ENCODE results near the gene SLC7A10.
"Not testable (repeated sequence)": the region's sequence is repeated elsewhere in the genome, so short reads cannot be mapped to it uniquely, and the experiment has no call there.

SLC7A10 gene

DNA sequence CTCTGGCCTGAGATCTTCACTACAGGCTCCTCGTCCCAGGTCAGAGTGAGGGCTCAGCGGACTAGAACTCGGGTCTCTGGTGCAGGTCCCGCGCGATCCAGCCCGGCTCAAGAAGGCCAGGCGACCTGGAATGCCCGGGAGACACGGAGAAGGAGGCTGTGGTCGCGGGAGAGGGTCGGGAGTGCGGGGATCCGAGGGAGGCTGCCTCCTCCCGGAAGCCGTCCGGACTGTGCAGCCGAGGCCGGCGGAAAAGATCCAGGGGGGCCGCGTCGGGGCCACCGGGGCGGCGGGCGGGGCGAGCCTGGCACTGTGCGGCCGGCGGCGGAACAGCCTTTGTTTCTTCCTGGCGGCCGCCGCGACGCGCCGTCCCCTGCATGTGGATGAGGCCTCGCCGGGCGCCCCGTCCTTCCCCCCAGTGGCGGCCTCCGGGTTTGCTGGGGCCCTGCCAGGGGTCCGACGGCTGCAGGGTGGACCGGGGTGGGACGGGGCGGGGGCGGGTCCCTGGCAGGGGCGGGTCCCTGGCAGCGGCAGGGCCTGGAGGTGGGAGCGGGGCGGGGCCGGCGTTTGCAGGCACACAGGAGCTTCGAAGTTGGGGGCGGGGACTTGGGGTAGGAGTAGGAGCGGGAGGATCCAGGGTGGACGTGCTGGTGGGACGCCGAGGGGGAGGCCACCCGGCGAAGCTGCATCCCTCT, 1.0 kb upstream of the SLC7A10 start:
- Histone ChIP-seq H3K9me3 (peaks cover 15% of the 10 kb centered on the region), H3K4me1 (no peaks in the 10 kb centered on the region), H3K36me3 (replicated peaks) (no peaks in the 10 kb centered on the region), H3K4me3 (no peak overlapping the region), H3K27me3 (ENCODE audit: low read depth) (peaks cover 17% of the 10 kb centered on the region)
- DNase-seq (ENCODE audit: low spot score in 2 of 2): no peak
- in situ Hi-C loops (cut with MboI; ENCODE audit: low sequenced_read_pairs): no loop called here

DNA sequence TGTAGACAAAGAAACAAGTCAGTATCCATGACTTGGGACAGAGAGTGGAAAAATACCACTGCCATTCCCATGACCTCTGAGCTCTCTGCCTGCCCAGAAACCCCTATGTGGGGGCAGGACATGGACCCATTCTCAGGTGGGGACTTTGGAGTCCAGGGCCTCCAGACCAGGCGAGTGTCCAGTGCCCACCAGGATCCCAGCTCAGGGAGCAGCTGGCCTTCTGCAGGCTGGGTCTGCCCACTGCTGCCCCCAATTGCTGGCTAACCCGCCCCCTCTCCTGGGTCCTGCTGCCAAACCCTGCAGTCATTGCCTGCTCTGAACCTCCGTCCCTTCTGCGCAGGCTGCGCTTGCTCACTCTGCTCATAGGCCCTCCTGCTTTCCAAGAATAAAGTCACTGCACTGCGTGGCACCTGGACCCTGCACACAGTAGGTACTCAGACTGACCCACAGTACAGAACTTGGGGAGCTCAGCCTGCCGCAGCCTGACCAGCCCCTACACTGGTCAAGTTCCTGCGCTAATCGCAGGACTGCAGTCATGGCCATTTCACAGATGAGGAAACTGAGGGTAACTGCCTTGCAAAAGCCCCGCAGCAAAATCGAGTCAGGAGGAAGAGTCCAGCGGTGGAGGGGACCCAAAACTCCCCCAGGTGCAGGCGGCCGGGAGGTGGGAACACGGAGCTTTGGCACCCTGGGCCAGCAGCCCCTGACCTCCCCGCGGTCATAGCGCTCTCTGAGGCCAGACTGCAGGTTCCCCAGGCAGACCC, 774 bp downstream of the SLC7A10 start:
- DNase-seq (ENCODE audit: low spot score in 2 of 2): no peak
- peaks cover 31% of the 10 kb centered on the region for H3K27me3 ChIP-seq (ENCODE audit: low read depth)
- in situ Hi-C loops (cut with MboI; ENCODE audit: low sequenced_read_pairs): no loop called here
- peak overlapping the region; percentile 22 for H3K4me3 ChIP-seq
- peaks cover 15% of the 10 kb centered on the region for H3K9me3 ChIP-seq
- no peaks in the 10 kb centered on the region for H3K36me3 ChIP-seq (replicated peaks)
- no peaks in the 10 kb centered on the region for H3K4me1 ChIP-seq

DNA sequence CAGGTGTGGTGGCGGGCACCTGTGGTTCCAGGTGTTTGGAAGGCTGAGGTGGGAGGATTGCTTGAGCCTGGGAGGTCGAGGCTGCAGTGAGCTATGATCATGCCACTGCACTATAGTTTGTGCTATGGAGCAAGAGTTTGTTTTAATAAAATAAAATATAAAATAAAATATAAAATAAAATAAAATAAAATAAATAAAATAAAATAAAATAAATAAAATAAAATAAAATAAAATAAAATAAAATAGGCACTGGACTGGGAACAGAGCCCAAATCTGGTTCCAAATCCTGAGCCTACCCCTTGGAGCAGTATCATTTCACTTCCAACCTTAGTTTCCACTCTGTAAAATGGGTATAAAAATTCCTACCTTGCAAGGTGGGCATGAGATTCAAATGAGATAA, 3.4 kb downstream of the SLC7A10 start:
- H3K4me1 ChIP-seq; H3K4me3 ChIP-seq; H3K36me3 ChIP-seq (replicated peaks); DNase-seq (ENCODE audit: low spot score in 2 of 2); in situ Hi-C loops (cut with MboI; ENCODE audit: low sequenced_read_pairs); H3K9me3 ChIP-seq: not testable (repeated sequence)
- peaks cover 31% of the 10 kb centered on the region for H3K27me3 ChIP-seq (ENCODE audit: low read depth)

DNA sequence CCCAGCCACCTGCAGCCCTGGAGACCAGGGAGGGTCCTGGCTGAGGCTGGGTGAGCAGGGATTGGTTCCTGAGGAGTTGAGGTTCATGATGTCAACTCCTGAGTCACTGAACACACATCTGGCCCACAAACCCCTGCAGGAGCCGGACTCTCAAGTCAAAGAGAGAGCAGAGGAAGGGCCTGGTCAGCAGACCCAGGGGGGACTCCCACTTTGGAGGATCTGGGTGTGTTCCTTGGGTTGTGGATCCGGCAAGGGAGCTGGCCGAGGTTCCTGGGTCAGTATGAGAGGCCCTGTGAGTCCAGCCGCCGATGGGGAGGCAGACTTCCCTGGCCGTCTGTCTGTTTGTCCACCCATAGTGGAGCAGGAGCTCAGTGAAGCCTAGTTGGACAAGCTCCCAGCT, 4.0 kb downstream of the SLC7A10 start:
- Histone ChIP-seq H3K9me3 (no peaks in the 10 kb centered on the region), H3K4me1 (no peaks in the 10 kb centered on the region), H3K4me3 (no peak overlapping the region), H3K36me3 (replicated peaks) (no peaks in the 10 kb centered on the region), H3K27me3 (ENCODE audit: low read depth) (peaks cover 30% of the 10 kb centered on the region)
- DNase-seq (ENCODE audit: low spot score in 2 of 2): no peak
- in situ Hi-C loops (cut with MboI; ENCODE audit: low sequenced_read_pairs): no loop called here

- in situ Hi-C loops (cut with MboI; ENCODE audit: low sequenced_read_pairs): no loop called here
- Histone ChIP-seq H3K36me3 (replicated peaks) (no peaks in the 10 kb centered on the region), H3K27me3 (ENCODE audit: low read depth) (peaks cover 25% of the 10 kb centered on the region), H3K4me1 (no peaks in the 10 kb centered on the region), H3K4me3 (no peak overlapping the region), H3K9me3 (no peaks in the 10 kb centered on the region)
- DNase-seq (ENCODE audit: low spot score in 2 of 2): no peak
Measured at GRCh38 chr19:33220735-33221134, 4.9 kb downstream of the SLC7A10 start.

DNA sequence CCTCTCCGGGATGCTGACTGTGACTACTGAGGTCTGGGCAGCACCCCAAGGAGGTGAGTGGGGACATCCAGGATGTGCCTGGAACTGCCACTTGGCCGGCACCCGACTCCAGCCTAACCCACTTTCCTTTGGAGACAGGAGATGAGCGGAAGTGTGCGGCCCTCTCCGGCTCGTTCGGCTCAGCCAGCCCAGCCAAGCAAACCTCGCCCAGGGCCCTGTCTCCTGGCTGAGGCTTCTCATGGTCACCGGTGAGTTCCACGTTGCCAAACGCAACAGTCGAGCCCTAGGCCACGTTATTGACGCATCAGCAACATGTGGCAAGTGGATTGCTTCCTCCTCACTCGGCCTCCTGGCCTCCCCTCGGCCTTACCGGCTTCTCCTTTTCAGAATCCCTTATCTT, 5.5 kb downstream of the SLC7A10 start:
- Histone ChIP-seq H3K4me3 (no peak overlapping the region), H3K27me3 (ENCODE audit: low read depth) (peaks cover 21% of the 10 kb centered on the region), H3K9me3 (no peaks in the 10 kb centered on the region), H3K36me3 (replicated peaks) (no peaks in the 10 kb centered on the region), H3K4me1 (no peaks in the 10 kb centered on the region)
- in situ Hi-C loops (cut with MboI; ENCODE audit: low sequenced_read_pairs): no loop called here
- DNase-seq (ENCODE audit: low spot score in 2 of 2): no peak

GRCh38 chr19:33219261-33219815, 6.3 kb downstream of the SLC7A10 start:
- Histone ChIP-seq H3K4me3 (no peak overlapping the region), H3K4me1 (no peaks in the 10 kb centered on the region), H3K9me3 (no peaks in the 10 kb centered on the region), H3K27me3 (ENCODE audit: low read depth) (peaks cover 13% of the 10 kb centered on the region), H3K36me3 (replicated peaks) (no peaks in the 10 kb centered on the region)
- in situ Hi-C loops (cut with MboI; ENCODE audit: low sequenced_read_pairs): no loop called here
- no peak for DNase-seq (ENCODE audit: low spot score in 2 of 2)

DNA sequence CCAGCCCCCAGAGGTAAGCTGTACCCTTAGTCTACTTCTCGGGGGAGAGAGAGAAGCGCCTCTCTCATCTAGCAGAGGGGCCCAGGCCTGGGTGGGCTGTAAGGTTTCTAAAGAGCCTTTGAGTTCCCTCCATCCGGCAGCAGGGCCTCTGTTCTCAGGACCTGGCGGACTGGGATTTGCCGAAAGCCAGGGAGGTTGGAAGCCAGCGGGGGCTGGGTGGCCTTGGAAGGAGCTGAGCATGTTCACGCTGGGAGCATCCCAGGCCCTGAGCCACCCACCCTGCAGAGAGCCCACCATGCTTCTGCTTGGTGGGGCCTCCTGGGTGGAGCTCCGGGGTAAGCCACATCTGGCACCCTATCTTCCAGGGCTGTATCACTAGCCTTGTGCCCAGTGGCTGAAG, 7.8 kb downstream of the SLC7A10 start:
- peaks cover 13% of the 10 kb centered on the region for H3K27me3 ChIP-seq (ENCODE audit: low read depth)
- no peaks in the 10 kb centered on the region for H3K4me1 ChIP-seq
- in situ Hi-C loops (cut with MboI; ENCODE audit: low sequenced_read_pairs): no loop called here
- no peak overlapping the region for H3K4me3 ChIP-seq
- H3K9me3 ChIP-seq: no peaks in the 10 kb centered on the region
- no peaks in the 10 kb centered on the region for H3K36me3 ChIP-seq (replicated peaks)
- no peak for DNase-seq (ENCODE audit: low spot score in 2 of 2)

DNA sequence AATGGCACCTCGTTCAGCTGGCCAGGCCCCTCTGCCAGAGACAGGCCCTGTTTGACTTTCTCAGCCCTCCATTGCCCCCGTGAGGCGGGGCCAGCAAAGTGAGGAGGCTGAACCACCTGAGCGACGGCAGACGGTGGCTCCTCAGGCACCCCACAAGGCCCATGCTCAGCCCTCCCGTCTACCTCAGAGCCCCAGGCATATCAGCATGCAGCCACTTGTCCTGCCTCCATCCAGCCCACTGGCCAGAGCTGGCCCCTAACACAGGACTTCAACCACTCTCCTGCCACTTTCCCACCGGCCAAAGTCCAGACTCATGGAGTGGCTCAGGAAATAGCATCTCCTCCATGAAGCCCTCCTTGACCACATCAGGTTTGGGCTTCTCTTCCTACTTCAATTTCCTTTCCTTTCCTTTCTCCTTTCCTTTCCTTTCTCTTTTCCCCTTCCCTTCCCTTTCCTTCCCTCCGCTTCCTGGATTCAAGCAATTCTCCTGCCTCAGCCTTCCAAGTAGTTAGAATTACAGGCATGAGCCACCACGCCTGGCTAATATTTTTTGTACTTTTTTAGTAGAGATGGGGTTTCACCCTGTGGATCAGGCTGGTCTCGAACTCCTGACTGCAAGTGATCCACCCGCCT, 9.3 kb downstream of the SLC7A10 start:
- Histone ChIP-seq H3K27me3 (ENCODE audit: low read depth) (peaks cover 11% of the 10 kb centered on the region), H3K9me3 (no peaks in the 10 kb centered on the region), H3K36me3 (replicated peaks) (no peaks in the 10 kb centered on the region), H3K4me3 (no peak overlapping the region), H3K4me1 (no peaks in the 10 kb centered on the region)
- no peak for DNase-seq (ENCODE audit: low spot score in 2 of 2)
- in situ Hi-C loops (cut with MboI; ENCODE audit: low sequenced_read_pairs): no loop called here

DNA sequence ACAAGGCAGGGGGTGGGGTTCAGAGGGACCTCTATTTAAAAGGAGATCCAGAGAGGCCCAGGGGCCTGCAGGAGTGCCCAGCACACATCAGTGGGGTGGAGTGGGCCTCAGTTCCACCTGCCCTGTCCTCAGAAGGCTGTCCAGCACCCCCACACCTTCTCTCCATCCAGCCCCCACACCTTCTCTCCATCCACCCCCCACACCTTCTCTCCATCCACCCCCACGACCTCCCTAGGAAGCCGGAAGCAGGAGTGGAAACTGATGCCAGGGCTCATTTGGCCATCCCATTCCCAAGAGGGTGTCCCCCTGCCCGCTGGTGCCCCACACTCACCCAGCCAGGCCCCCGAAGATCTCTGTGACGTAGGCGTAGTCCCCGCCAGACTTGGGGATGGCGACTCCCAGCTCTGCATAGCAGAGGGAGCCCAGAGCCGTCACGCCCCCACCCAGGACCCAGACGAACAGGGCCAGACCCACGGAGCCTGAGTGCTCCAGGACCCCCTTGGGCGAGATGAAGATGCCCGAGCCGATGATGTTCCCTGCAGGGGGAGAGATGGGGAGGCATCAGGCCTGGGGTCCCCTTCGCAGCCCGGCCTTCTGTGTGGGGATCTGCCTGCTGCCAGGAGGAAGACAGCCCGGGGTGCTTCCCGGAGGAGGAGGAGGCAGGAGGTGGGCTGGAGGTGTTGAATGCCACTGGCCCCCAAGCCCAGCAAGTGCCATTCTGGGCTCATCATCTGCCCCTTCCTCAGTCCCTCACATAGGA, 10.0 kb downstream of the SLC7A10 start:
- no peak overlapping the region for H3K4me3 ChIP-seq
- H3K27me3 ChIP-seq (ENCODE audit: low read depth): peaks cover 4% of the 10 kb centered on the region; the same call in 1 of the 2 replicates
- no peak for DNase-seq (ENCODE audit: low spot score in 2 of 2)
- in situ Hi-C loops (cut with MboI; ENCODE audit: low sequenced_read_pairs): no loop called here
- H3K9me3 ChIP-seq: no peaks in the 10 kb centered on the region
- no peaks in the 10 kb centered on the region for H3K36me3 ChIP-seq (replicated peaks)
- H3K4me1 ChIP-seq: no peaks in the 10 kb centered on the region

- no peaks in the 10 kb centered on the region for H3K27me3 ChIP-seq (ENCODE audit: low read depth)
- H3K4me1 ChIP-seq: no peaks in the 10 kb centered on the region
- no peaks in the 10 kb centered on the region for H3K36me3 ChIP-seq (replicated peaks)
- in situ Hi-C loops (cut with MboI; ENCODE audit: low sequenced_read_pairs): no loop called here
- H3K4me3 ChIP-seq: no peak overlapping the region
- no peaks in the 10 kb centered on the region for H3K9me3 ChIP-seq
- peak in 1 of 2 experiments; percentile 52 for DNase-seq (ENCODE audit: low spot score in 2 of 2)
Measured at GRCh38 chr19:33214596-33214995, 11.1 kb downstream of the SLC7A10 start.

DNA sequence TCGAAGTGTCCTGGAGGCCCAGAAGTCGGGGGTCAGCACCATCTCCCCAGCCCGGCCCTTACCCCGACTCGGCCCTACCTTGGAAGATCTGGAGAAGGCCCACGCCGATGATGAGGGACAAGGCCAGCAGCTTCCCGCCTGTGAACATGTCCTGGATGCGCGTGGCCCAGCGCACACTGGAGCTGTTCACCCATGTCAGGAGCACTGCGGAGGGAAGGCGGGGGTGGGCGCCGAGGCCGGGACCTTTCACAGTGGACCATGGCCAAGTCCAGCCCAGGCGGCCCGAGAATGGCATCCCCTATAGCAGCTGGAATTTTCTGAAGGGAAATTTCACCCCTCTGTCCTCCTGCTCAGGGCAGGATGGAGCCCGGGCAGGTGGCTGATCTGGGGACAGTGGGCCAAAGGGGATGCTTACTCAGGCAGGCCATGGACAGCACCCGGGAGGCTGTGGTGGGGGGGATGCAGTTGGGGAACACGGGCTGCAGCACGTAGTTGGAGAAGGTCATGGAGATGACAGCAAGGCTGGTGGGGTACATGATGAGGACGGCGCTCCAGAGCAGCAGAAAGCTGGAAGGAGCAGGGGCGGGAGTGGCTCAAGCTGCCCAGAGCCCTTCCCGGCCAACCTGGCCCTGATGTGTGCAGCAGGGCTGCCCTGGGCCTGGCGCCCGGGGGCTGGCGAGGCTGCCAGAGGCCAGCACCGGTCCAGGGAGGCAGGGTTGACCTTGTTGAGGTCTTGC, 13.0 kb downstream of the SLC7A10 start:
- Histone ChIP-seq H3K36me3 (replicated peaks) (no peaks in the 10 kb centered on the region), H3K9me3 (no peaks in the 10 kb centered on the region), H3K27me3 (ENCODE audit: low read depth) (no peaks in the 10 kb centered on the region), H3K4me1 (no peaks in the 10 kb centered on the region), H3K4me3 (no peak overlapping the region)
- no peak for DNase-seq (ENCODE audit: low spot score in 2 of 2)
- in situ Hi-C loops (cut with MboI; ENCODE audit: low sequenced_read_pairs): no loop called here

All from HAP-1 (cell line).